D721Med (cell line): ENCODE measurements around the gene EMC10.
"Not testable (repeated sequence)": the region's sequence is repeated elsewhere in the genome, so short reads cannot be mapped to it uniquely, and the experiment has no call there.

Experiments used
- DNase-seq: peaks from one replicate; pipeline ENCODE4 v3.0.0; 2011; ENCODE audit warnings: low spot score; ENCODE audit not compliant: insufficient read length
- FAIRE-seq: peaks from 2 replicates; lab custom pipeline; 2011; peaks lifted over from hg19 to GRCh38; lab: Jason Lieb, UNC
- TF ChIP-seq, protein P1 (sequence below): IDR thresholded peaks from 2 replicates; pipeline ENCODE4 v1.5.1; 2012; ENCODE audit warnings: mild to moderate bottlenecking, control low read depth; ENCODE audit not compliant: insufficient read depth; ENCODE audit errors: missing control alignments

EMC10 gene

DNA sequence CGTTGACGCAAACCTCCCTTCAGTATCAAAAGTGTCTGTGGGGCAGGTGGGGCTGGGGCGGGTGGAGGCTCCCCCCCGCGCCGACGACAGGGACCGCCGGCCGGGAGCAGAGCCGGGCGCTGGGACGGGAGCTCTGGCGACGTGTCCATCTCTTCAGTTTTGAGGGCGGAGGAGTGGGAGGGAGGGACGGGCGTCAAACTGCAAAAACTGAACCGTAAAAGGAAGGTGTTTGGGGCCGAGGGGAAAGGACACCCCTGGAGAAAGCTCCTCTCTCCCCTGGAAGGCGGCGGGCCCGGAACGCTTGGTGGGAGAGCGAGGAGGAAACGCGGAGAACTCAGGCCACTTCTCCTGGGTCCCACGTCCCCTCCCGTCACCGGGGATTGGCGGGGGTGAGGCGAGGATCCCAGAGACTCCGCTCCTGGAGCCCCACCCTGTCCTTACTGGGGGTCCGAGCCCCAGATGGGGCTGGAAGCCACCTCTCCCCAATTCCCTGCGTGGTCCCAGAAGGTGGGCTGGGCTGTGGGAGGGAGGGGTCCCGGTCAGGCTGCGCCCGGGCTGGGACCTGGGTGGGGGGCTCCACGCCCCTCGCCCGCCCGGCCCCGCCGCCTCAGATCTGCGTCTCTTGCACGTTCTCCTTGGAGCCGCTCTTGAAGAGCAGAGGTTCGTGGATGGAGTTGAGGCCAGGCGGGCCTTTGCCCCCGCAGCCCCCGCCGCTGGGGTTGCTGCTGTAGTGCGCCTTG, 40.8 kb downstream of the EMC10 start:
- FAIRE-seq: no peak
- TF ChIP-seq, protein P1, sequence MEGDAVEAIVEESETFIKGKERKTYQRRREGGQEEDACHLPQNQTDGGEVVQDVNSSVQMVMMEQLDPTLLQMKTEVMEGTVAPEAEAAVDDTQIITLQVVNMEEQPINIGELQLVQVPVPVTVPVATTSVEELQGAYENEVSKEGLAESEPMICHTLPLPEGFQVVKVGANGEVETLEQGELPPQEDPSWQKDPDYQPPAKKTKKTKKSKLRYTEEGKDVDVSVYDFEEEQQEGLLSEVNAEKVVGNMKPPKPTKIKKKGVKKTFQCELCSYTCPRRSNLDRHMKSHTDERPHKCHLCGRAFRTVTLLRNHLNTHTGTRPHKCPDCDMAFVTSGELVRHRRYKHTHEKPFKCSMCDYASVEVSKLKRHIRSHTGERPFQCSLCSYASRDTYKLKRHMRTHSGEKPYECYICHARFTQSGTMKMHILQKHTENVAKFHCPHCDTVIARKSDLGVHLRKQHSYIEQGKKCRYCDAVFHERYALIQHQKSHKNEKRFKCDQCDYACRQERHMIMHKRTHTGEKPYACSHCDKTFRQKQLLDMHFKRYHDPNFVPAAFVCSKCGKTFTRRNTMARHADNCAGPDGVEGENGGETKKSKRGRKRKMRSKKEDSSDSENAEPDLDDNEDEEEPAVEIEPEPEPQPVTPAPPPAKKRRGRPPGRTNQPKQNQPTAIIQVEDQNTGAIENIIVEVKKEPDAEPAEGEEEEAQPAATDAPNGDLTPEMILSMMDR: no peak
- no peak for DNase-seq

DNA sequence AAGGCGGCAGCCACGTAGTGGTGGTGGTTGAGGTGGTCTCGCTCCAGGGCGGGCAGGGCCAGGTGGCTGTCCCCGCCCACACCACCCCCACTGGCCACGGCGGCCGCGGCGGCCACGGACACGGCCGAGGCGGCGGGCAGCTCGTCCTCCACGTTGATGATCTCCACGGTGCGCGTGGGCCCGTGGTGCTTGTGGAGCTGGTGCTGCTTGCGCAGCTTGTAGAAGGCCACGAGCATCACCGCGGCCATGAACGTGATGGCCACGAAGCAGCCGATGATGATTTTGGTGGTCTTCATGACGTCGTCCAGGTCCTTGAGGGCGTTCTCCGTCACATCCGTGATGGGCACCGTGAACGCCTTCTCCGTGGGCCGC, 41.4 kb downstream of the EMC10 start:
- FAIRE-seq (no peak), DNase-seq (no peak)
- TF ChIP-seq, protein P1: no peak

DNA sequence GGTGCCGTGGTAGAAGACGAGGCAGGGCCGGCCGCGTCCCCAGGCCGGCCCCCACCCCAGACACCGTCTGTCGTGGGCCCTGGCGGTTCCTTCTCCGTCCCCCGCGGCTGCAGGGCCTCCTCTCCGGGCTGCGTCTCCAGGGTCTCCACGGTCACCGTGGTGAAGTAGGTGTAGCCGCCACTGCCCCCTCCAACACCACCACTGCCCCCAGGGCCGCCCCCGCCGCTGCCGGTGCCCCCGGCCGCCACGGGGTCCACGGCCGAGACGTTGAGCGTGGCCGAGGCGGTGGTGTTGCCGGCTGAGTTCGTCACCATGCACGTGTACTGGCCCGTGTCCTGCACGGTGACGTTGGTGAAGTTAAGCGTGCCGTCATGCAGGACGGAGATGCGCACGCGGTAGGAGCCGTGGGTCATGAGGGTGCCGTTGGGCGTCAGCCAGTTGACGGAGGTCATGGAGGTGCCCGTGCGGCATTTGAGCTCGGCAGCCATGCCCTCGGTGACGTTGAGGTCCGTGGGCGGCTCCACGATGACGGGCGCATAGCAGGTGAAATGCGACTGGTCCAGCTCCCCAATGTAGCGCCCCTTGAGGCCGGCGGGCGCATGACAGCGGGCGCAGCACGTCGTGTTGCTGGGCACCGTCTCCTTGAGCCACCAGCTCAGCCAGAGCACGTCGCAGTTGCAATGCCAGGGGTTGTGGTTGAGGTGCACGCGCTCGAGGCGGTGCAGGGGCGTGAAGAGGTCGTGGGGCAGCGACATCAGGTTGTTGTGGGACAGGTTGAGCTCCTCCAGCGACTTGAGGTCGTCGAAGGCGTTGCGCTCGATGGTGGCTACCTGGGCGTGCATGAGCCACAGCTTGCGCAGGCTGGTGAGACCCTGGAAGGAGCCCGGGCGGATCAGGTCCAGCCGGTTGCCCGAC, 42.0 kb downstream of the EMC10 start:
- no peak for DNase-seq
- TF ChIP-seq, protein P1: no peak
- no peak for FAIRE-seq

DNA sequence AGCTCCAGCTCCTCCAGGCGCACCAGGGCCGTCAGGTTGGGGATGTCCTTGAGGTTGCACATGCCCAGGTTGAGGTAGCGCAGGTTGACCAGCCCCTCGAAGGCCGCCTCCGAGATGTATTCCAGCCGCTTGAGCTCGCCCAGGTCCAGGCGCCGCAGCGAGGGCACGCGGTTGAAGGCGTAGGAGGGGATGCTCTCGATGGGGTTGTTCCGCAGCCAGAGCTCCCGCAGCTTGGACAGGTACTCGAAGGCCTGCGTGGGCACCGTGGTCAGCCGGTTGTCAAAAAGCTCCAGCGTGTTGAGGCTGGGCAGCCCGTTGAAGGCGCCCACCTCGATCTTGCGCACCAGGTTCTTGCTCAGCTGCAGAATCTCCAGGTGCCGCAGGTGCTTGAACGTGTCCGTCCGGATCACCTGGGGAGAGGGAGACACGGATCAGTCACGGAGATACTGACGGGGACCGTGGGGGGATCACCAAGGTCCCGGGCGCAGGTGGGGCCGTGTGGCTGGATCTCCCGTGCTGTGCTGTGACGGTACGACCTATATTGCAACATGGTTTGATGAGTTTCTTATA, 42.8 kb downstream of the EMC10 start:
- FAIRE-seq (no peak), DNase-seq (no peak)
- TF ChIP-seq, protein P1: no peak

DNA sequence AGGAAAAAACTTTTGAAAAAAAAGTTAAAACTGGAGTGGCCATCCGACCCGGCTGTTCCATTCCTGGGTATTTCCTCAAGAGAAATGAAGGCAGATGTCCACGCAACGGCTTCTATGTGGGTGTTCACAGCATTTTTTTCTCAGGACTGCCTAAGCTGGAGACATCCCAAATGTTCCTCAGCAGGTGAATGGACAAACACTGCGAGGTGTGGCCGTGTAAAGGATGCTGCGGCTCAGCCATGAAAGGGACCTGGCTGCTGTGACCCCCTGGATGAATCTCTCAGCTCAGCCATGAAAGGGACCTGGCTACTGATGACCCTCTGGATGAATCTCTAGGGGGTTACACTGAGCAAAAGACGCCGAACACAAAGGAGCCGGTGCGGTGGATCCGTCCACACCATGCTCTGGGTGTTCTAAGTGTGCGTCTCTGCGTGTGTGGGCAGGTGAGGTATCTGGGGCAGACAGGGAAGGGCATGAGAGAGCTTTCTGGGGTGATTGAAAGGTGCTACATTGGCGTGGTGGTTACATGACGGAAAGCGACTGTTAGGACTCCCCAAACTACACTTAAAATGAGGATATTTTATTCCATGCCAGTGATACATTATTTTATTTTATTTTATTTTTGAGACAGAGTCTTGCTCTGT, 44.6 kb downstream of the EMC10 start:
- TF ChIP-seq, protein P1: no peak
- FAIRE-seq (no peak), DNase-seq (no peak)

DNA sequence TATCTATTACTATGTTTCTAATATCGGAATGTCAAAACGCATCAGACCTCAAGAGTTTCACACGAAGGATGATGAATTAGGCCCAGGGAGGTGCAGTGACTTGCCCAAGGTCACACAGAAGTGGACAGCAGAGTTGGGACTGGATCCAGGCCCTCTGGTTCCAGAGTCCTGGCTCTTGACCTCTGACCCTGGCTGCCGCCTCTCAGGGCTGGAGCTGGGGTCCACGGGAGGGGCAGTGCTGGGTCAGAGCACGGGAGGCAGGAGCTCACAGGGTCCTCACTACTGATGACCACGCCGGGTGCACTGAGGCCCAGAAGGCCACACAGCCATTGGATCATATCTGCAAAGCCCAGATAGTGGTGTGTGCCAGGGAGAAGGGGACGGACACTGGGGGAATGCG, 46.6 kb downstream of the EMC10 start:
- TF ChIP-seq, protein P1: no peak
- DNase-seq: no peak
- no peak for FAIRE-seq

DNA sequence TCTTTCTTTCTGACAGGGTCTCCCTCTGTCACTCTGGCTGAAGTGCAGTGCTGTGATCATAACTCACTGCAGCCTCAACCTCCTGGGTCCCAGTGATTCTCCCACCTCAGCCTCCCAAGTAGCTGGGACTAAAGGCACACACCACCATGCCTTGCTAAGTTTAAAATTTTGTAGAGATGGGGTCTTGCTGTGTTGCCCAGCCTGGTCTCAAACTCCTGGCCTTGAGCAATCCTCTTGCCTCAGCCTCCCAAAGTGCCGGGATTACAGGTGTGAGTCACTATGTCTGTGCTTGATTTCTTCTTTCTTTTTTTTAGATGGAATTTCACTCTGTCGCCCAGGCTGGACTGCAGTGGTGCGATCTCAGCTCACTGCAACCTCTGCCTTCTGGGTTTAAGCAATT, 51.7 kb downstream of the EMC10 start:
- not testable (repeated sequence) for FAIRE-seq, DNase-seq
